Right hindlimb (tissue), 1 donor: ENCODE data around the gene ZNF560.
"Not testable (repeated sequence)": the region's sequence is repeated elsewhere in the genome, so short reads cannot be mapped to it uniquely, and the experiment has no call there.

ENCODE experiments used
- DNase-seq: peaks from one replicate; pipeline ENCODE4 v3.0.0-alpha.2; 2018

The ZNF560 gene

DNA sequence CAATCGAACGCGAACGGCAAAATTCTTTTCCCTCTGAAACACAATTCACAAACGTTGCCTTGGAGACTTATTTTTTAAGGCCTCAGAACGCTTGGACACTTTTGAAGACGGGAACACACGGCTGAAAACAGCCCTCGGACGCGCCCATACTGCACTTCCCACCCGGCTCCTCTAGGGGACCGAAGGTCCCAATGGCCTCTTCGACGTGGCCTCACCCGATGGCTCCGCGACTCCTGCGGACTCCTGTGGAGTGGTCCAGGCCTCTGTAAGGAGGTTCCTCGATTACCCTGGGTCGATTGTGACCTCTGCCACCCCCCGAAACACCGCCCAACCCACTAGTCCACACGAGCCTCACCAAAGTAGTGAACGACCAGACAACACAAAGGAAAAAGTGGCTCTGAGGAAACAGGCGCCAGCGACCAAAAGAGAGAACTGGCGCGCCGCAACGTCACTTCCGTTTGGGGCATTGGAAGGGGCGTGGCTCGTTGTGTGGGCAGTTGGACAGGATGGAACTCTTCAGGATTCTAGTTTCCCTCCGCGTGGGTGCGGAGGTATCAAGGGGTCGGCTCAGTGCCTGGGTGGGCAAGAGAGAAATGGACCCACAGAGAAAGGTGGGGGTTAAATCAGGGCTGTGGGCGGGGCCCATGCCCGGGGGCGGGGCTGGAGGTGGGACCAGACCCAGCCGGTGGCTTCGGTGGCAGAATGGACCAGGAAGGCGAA is at the start of gene ZNF560:
ZNF560 (minus strand) TSS at position 434 of the 720 bp plus-strand sequence. CDS start 23,303 bp downstream, outside the sequence.
- DNase-seq = no peak

DNA sequence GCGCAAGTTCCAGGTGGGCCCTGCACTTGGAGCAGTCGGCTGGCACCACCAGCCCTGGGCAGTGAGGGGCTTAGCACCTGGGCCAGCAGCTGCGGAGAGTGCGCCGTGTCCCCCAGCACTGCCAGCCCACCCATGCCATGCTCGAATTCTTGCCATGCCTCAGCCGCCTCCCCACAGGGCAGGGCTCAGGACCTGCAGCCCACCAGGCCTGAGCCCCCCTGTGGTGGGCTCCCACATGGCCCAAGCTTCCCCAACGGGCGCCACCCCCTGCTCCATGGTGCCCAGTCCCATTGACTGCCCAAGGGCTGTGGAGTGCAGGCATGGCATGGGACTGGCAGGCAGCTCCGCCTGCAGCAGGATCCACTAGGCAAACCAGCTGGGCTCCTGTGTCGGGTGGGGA is 49.5 kb upstream of the ZNF560 start:
- no peak for DNase-seq

DNA sequence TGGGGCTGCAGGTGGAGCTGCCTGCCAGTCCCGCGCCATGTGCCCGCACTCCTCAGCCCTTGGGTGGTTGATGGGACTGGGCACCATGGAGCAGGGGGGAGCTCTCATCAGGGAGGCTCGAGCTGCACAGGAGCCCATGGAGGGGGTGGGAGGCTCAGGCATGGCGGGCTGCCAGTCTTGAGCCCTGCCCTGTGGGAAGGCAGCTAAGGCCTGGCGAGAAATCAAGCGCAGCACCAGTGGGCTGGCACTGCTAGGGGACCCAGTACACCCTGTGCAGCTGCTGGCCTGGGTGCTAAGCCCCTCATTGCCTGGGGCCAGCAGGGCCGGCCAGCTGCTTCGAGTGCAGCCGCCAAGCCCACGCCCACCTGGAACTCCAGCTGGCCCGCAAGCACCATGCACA is 42.9 kb upstream of the ZNF560 start:
- DNase-seq = not testable (repeated sequence)

DNA sequence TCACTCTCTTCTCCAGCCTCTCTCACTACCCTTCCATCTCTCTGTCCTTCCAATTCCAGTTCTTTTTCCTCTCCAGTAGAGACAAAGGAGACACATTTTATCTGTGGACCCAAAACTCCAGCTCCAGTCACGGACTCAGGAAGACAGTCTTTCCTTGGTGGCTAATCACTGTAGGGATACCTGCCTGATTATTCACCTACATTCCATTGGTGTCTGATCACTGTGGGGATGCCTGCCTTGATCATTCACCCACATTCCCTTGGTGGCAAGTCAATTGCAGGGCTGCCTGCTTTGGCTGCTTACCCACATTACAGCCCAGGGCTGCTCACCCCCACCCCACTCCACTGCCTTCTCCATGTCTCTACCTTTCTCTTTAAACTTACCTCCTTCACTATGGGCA is 41.5 kb upstream of the ZNF560 start:
- DNase-seq = not testable (repeated sequence)

DNA sequence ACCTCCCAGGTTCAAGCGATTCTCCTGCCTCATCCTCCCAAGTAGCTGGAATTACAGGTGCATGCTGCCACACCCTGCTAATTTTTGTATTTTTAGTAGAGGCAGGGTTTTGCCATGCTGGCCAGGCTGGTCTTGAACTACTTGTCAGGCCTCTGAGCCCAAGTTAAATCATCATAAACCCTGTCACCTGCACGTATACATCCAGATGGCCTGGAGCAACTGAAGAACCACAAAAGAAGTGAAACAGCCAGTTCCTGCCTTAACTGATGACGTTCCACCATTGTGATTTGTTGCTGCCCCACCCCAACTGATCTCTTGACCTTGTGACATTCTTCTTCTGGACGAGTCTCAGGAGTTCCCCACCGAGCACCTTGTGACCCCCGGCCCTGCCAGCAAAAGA is 40.8 kb upstream of the ZNF560 start:
- not testable (repeated sequence) for DNase-seq

DNA sequence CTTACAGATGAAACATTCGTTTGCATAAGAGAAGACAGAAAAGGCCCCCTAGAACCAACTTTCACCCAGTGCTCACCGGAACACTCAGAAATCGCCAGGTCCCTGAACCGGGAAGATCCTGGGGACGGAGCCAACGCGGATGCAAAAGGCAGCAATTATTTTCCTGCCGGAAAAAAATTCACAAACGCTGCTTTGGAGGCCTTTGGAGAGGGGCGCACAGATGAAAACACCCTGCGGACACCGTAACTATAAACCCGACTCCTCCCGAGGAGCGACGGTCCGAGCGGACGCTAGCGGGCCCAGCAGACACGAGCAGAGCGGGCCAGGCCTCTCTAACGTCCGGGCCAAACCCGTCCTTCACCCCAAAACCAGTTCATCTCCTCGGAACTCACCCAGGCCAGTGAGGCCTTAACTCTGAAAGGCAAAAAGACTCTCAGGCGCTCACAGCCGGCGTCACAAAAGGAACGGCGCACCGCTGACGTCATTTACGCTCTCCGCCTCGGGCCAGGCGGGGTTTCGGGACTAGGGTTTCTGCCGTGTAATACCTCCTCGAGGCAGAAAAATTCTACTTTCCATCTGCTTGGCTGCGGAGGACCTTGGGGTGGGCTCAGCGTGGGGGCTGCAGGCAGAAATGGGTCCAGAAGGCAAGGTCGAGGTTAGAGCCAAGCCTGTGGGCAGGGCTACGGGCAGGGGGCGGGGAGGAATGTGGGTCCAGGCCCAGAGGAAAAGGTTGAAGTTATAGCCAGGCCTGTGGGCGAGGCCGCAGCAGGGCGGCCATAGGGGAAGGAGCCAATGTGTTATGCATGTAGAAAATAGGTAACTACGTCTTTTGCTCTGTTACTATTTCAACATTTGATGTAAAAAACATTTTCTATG is 40.0 kb upstream of the ZNF560 start, which contains the start of gene ZNF426:
ZNF426 (minus strand) TSS at position 463 of the 876 bp plus-strand sequence. CDS start 2,413 bp downstream, outside the sequence.
- DNase-seq = peak; percentile 95

DNA sequence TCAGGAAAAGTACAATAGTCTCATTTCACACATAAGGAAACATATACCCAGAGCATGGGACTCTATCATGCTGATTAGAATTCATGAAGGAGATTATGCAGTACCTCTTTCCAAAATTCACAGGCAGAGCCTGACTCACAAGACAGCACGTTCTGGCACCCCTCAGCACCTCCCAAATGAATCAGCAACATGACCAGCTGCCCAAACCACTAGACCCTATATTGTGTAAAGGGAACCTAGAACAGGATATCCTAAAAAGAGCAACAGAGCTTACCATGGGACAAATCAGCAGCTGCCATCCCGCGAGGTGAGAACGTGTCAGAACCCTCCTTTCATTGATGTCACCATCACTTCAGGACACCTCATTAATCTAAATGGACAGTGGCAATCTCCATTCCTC is 37.5 kb upstream of the ZNF560 start:
- DNase-seq = no peak

DNA sequence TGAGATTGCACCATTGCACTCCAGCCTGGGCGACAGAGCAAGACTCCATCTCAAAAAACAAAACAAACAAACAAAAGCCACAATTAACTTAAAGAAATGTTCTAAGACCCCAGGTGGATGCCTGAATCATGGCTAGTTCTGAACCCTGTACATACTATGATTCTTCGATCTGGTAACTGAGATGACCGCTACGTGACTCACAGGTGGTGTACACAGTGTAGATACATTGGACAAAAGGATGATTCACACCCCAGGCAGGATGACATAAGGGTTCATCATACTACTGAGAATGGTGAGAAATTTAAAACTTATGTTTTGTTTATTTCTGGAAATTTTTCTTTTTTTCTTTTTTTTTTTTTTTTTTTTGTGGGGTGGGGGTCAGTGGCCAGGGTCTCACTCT is 33.5 kb upstream of the ZNF560 start:
- no peak for DNase-seq

DNA sequence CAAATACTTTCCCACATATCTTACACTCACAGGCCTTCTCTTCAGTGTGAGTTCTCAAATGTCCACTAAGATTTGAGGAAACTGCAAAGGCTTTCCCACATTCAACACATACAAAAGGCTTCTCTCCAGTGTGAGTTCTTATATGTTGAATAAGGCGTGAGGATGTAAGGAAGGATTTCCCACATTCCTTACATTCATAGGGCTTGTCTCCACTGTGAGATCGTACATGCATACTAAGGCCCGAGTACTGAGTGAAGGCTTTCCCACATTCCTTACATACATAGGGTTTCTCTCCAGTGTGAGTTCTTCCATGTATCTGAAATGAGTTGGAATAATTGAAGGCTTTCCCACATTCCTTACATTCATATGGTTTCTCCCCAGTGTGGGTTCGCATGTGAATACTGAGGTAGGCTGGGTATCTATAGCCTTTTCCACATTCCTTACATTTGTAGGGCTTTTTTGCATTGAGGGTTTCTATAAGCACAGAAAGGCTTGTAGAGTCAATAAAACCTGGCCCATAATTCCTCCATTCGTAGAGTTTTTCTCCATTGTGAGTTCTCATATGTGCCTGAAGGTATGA is 30.4 kb upstream of the ZNF560 start:
- no peak for DNase-seq

DNA sequence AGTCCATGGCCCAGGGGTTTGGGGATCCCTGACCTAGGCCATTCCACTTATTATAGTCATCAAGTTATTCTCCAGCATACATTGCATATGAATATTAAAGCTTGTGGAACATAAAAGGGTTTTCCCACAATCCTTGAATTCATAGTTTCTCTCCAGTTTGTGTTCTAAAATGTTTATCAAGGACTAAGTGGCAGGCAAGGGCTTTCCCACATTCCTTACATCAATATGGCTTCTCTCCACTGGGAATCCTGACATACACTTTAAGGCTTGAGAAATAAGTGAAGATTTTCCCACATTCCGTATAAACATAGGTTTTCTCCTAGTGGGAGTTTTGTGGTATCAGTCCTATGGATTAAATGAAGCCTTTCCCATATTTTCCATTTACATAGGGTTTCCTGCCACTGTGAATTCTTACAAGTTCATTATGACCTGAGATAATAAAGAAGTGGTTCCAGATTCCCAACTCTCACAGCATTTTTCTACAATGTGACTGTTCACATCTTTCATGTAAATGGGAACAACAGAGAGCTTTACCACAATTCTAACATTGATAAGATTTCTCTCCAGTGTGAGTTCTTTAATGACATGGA is 25.6 kb upstream of the ZNF560 start:
- DNase-seq = no peak

DNA sequence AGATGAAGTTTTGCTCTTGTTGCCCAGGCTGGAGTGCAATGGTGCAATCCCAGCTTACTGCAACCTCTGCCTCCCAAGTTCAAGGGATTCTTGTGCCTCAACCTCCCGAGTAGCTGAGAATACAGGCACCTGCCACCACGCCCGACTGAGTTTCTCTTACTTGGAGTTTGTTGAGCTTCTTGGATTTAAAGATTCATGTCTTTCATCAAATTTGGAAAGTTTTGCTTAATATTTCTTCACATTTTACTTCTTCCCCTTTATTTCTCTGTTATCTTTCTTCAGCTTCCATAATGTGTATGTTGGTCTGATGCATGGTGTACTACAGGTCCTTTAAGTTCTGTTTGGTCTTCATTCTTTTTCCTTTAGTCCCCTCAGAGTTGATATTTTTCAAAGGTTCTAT is 8.9 kb upstream of the ZNF560 start:
- no peak for DNase-seq

DNA sequence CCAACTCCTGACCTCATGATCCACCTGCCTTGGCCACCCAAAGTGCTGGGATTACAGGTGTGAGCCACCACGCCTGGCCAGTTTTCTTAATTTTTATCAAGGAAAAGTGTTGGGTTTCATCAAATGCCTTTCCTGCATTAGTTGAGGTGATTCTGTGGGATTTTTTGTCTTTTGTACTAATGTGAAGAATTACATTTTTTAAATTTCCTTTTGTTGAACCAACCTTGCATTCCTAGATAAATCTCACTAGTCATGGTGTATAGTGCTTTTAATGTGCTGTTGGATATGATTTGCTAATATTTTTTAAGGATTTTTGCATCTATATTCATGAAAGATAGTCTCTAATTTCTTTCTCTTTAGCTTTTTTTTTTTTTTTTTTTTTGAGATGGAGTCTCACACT is 2.4 kb upstream of the ZNF560 start:
- no peak for DNase-seq

DNA sequence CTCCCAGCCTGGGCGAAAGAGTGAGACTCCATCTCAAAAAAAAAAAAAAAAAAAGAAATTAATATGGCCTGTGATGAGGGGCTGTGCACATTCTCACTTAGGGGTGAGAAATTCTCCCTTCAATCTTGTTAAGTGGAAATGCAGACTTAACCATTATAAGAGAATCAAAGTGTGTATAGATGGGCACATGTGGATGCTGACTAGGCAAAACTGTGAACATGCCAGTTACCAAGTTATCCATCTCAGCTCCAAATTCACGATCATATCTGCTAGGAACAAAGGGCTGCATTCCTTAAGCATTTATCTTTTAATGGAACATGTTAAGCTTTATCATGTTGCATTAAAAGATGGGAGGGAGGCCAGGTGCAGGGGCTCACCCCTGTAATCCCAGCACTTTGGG is 4.3 kb downstream of the ZNF560 start:
- DNase-seq = no peak

DNA sequence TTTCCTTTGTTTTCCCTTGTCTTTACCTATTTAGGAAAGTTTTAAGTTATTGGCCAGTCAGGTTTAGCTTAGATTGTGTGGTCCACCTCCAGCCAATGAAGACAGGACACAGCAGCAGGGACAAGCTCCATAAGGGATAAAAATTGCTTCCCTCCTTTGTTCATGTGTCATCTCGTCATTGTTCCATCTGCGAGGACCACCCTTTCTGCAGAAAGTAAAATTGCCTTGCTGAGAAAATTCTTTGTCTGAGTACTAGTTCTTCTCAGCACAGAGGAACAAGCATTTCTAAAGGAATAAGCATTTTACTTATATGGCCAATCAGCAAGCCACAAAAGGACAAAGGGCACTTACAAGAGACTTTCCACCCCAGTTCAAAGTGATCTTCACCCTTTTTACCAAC is 11.4 kb downstream of the ZNF560 start:
- DNase-seq = no peak

DNA sequence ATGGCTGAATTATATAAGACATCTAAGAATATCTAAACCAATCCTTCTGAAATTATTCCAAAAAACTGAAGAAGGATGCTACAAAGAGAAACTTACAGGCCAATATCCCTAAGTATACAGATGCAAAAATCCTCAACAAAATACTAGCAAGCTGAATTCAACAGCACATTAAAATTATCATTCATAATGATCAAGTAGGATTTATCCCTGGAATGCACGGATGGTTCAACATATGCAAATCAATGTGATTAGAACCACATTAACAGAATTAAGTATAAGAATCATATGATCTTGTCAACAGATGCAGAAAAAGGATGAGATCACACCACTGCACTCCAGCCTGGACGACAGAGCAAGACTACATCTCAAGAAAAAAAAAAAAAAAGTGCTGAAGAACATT is 13.3 kb downstream of the ZNF560 start:
- no peak for DNase-seq

DNA sequence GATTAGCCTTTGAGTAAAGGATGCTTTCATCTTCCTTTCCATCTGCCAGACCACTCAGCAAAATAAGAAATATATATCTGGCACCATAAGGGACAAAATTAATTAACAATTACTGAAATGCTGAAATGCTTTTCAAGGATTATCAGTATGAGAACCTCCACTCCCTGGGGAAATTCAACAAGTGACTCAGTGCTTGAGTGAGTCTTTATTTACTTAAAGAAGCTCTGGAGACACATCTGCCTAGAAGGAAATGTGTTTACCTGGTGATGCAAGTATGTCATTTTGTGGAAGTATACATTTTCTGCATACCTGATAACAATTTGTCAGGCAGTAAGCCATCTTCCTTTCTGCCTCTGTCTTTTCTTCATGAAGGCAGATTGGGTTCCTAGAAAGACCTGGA is 23.4 kb downstream of the ZNF560 start:
- no peak for DNase-seq

DNA sequence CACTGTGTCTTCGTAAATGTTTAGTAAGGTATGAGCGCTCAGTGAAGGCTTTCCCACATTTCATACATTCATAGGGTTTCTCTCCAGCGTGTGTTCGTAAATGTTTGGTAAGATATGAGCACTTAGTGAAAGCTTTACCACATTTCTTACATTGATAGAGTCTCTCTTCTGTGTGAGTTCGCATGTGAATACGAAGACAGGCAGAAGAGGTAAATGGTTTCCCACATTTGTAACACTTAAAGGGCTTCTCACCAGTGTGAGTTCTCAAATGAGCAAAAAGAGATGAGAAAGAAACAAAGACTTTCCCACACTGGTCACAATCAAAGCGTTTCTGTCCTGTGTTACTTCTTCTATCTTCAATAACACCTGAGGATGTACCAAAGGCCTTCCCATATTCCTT is 31.3 kb downstream of the ZNF560 start:
- no peak for DNase-seq

DNA sequence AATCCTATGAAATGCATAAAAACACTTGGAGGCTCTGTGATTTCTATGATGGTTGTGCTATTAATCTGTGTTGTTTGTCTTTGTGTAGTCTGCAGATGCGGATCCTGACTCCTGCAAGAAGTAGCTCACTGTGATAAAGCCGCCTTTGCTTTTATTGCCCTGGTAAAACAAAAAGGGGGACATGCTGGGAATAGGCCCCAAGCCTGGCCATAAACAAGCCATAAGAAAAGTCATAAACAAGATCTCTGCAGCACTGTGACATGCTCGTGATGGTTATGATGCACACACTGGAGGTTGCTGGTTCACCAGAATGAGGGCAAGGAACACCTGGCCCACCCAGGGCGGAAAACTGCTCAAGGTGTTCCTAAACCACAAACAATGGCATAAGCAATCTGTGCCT is 36.5 kb downstream of the ZNF560 start:
- no peak for DNase-seq

DNA sequence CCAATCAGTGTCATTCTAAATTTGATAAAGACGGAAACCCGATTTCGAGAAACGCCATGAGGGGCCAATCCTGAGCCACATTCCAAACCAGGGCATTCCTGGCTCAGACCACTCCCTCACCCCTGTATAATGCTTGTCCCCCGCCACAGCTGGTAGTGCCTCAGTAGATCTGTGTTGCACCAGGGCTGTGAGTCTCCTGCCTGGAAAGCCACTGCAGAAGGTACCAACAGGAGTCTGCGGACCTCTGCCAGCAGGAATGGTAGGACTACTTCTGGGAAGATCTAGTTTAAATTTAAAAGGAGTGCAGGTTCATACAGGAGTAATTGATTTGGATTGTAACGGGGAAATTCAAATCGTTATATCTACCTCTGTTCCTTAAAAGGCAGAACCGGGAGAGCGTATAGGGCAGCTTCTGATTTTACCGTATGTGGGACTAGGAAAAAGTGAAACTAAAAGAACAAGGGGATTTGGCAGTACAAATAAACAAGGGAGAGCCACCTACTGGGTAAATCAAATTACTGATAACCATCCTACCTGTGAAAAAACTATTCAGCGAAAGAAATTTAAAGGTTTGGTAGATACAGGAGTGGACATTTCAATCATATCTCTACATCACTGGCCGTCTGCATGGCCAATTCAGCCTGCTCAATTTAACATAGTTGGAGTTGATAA is 42.3 kb downstream of the ZNF560 start:
- DNase-seq = no peak

DNA sequence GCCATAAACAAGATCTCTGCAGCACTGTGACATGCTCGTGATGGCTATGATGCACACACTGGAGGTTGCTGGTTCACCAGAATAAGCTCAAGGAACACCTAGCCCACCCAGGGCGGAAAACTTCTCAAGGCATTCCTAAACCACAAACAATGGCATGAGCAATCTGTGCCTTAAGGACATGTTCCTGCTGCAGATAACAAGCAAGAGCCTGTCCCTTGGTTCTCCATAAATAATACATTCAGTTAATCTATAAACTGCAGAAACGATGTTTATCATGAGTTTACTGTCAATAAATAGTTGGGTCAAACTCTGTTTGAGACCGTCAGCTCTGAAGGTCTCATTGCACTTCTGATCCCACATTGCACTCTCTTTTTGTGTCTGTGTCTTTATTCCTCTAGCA is 44.5 kb downstream of the ZNF560 start:
- DNase-seq = no peak

DNA sequence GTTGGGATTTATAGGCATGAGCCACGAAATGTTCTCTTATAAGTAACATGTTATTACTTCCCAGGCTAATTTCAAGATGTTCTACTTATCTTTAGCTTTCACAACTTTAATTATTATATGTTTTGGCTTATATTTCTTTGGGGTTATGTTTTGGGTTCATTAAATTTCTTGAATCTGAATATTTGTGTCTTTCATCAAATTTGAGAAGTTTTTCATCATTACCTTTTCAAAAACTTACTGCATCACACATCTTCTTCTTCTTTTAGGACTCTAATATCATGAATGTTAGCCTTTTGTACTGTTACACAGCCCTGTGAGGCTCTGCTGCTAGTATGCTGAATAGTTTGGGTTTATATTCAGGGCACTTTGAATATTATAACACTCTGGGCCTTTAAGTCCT is 53.4 kb downstream of the ZNF560 start:
- no peak for DNase-seq

DNA sequence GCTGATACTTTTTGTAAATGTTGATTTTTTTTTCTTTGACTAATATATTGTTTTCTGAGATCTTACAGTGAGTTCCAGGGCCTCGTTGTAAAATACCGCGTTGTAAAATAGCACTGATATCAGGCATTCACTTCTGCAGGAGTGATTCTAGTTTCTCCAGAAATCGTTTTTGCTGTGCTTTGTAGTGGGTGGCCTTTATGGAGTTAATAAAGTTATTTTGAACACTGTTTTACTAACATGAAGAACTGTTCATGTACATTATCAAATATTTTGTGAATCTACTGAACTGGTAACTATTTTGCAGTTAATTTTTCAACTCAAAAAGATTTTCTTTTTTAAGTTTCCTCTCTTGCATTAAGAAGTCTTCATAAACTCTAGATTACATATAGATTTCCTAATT is 62.1 kb downstream of the ZNF560 start:
- DNase-seq = no peak
